Measurements from ENCODE around the gene HOXC13. TPM values are rescaled to one million over a fixed set of nuclear protein-coding genes. Genes with fewer than 3 reads are reported as not detected.

The HOXC13 gene
- total and polyA plus RNA-seq, 2 experiments from 2014 or later, result 0.10 TPM; not detected in 1

DNA sequence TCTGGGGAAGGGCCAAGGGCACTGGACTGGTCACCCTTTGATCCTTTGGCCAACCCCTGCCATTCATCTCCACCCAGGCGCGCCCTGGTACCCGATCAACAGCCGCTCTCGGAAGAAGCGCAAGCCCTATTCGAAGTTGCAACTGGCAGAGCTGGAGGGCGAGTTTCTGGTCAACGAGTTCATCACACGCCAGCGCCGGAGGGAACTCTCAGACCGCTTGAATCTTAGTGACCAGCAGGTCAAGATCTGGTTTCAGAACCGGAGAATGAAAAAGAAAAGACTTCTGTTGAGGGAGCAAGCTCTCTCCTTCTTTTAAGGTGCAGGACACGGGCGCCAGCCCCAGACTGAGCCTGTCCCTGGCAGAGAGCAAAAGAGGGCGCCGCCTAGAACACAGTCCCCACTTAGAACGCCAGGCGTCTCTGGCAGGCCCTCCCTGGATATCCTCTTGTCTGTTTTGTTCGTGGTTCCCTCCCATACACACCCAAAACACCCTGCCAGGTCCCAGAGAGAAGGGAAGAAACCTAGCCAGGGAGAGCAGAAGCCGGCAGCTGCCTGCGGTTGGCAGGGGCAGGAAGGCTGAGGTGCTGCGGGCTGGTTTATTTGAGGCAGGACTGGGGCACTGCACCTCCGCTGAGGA, 17.7 kb downstream of the HOXC13 start (continued):
- TF ChIP-seq CTCF (conservative IDR thresholded peaks at IDR 0.05; ENCODE audit: low read depth in 2 of 2) (no peak), NANOG (IDR thresholded peaks at IDR 0.05; ENCODE audit: borderline replicate concordance) (no peak), EZH2phosphoT487 (IDR thresholded peaks at IDR 0.05; ENCODE audit: unreplicated experiment) (peak; percentile 56)

- no peak overlapping the region; the same call in 2 of the 3 replicates for H3K4me3 Mint-ChIP-seq
- H3K4me1 Mint-ChIP-seq, result peaks cover 24% of the 10 kb centered on the region
- peaks cover 6% of the 10 kb centered on the region for H3K9me3 Mint-ChIP-seq
- Histone ChIP-seq H3K4me3 (no peak overlapping the region), H4K20me1 (replicated peaks; ENCODE audit: insufficient read depth) (peaks cover 48% of the 10 kb centered on the region), H3F3A (replicated peaks; ENCODE audit: low read depth) (peaks cover 49% of the 10 kb centered on the region), H3K4me2 (no peak overlapping the region), H3K27ac (ENCODE audit: low read depth) (no peak overlapping the region), H2AFZ (no peak overlapping the region), H3K27me3 (ENCODE audit: insufficient read depth) (peaks cover 100% of the 10 kb centered on the region), H3K9me2 (ENCODE audit: insufficient read depth) (no peaks in the 10 kb centered on the region), H3K79me2 (replicated peaks; ENCODE audit: insufficient read depth) (no peaks in the 10 kb centered on the region), H3K4me1 (ENCODE audit: insufficient read depth) (peaks cover 11% of the 10 kb centered on the region), H3K36me3 (ENCODE audit: insufficient read depth) (no peaks in the 10 kb centered on the region; the same call in 1 of the 2 replicates)
- DNase-seq (ENCODE audit: low spot score) (no peak), ATAC-seq (no peak)
- peaks cover 98% of the 10 kb centered on the region for H3K27me3 Mint-ChIP-seq (ENCODE audit: insufficient read depth, low read depth, poor library complexity)
- TF ChIP-seq EZH2phosphoT487 (IDR thresholded peaks at IDR 0.05; ENCODE audit: unreplicated experiment), result peak; percentile 25
- no peak for TF ChIP-seq NANOG (IDR thresholded peaks at IDR 0.05; ENCODE audit: borderline replicate concordance)
- peak; percentile 32 for TF ChIP-seq EZH2 (IDR thresholded peaks at IDR 0.05; ENCODE audit: low read depth, unreplicated experiment)
- no peak overlapping the region for H3K27ac Mint-ChIP-seq
- peaks cover 3% of the 10 kb centered on the region; the same call in 1 of the 3 replicates for H3K36me3 Mint-ChIP-seq (ENCODE audit: low read depth)
Measured at GRCh38 chr12:53956914-53957536, 18.4 kb downstream of the HOXC13 start.

- H3K4me2 ChIP-seq, result no peak overlapping the region
- Mint-ChIP-seq H3K9me3 (peaks cover 6% of the 10 kb centered on the region), H3K4me3 (no peak overlapping the region), H3K27me3 (ENCODE audit: insufficient read depth, low read depth, poor library complexity) (peaks cover 98% of the 10 kb centered on the region), H3K36me3 (ENCODE audit: low read depth) (peaks cover 3% of the 10 kb centered on the region; the same call in 1 of the 3 replicates), H3K27ac (no peak overlapping the region), H3K4me1 (peaks cover 23% of the 10 kb centered on the region)
- no peak overlapping the region for H3K27ac ChIP-seq (ENCODE audit: low read depth)
- H3K4me1 ChIP-seq (ENCODE audit: insufficient read depth), result peaks cover 11% of the 10 kb centered on the region
- H4K20me1 ChIP-seq (replicated peaks; ENCODE audit: insufficient read depth), result peaks cover 52% of the 10 kb centered on the region
- H3K4me3 ChIP-seq, result no peak overlapping the region
- ATAC-seq (no peak), DNase-seq (ENCODE audit: low spot score) (no peak)
- H3K9me2 ChIP-seq (ENCODE audit: insufficient read depth), result no peaks in the 10 kb centered on the region
- no peaks in the 10 kb centered on the region for H3K79me2 ChIP-seq (replicated peaks; ENCODE audit: insufficient read depth)
- H3K27me3 ChIP-seq (ENCODE audit: insufficient read depth), result peaks cover 100% of the 10 kb centered on the region
- H3F3A ChIP-seq (replicated peaks; ENCODE audit: low read depth), result peaks cover 49% of the 10 kb centered on the region
- no peak overlapping the region for H2AFZ ChIP-seq
- no peaks in the 10 kb centered on the region; the same call in 1 of the 2 replicates for H3K36me3 ChIP-seq (ENCODE audit: insufficient read depth)
- TF ChIP-seq POLR2AphosphoS5 (IDR thresholded peaks at IDR 0.05; ENCODE audit: low read depth) (no peak), JUNB (IDR thresholded peaks at IDR 0.05; ENCODE audit: unreplicated experiment) (no peak), EZH2phosphoT487 (IDR thresholded peaks at IDR 0.05; ENCODE audit: unreplicated experiment) (no peak), NANOG (IDR thresholded peaks at IDR 0.05; ENCODE audit: borderline replicate concordance) (no peak), EZH2 (IDR thresholded peaks at IDR 0.05; ENCODE audit: low read depth, unreplicated experiment) (no peak), CREB1 (CRISPR knock-in tag; IDR thresholded peaks at IDR 0.05; ENCODE audit: low read depth) (no peak), CTCF (conservative IDR thresholded peaks at IDR 0.05; ENCODE audit: low read depth in 2 of 2) (no peak)
- TF ChIP-seq, protein P1, sequence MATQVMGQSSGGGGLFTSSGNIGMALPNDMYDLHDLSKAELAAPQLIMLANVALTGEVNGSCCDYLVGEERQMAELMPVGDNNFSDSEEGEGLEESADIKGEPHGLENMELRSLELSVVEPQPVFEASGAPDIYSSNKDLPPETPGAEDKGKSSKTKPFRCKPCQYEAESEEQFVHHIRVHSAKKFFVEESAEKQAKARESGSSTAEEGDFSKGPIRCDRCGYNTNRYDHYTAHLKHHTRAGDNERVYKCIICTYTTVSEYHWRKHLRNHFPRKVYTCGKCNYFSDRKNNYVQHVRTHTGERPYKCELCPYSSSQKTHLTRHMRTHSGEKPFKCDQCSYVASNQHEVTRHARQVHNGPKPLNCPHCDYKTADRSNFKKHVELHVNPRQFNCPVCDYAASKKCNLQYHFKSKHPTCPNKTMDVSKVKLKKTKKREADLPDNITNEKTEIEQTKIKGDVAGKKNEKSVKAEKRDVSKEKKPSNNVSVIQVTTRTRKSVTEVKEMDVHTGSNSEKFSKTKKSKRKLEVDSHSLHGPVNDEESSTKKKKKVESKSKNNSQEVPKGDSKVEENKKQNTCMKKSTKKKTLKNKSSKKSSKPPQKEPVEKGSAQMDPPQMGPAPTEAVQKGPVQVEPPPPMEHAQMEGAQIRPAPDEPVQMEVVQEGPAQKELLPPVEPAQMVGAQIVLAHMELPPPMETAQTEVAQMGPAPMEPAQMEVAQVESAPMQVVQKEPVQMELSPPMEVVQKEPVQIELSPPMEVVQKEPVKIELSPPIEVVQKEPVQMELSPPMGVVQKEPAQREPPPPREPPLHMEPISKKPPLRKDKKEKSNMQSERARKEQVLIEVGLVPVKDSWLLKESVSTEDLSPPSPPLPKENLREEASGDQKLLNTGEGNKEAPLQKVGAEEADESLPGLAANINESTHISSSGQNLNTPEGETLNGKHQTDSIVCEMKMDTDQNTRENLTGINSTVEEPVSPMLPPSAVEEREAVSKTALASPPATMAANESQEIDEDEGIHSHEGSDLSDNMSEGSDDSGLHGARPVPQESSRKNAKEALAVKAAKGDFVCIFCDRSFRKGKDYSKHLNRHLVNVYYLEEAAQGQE (IDR thresholded peaks at IDR 0.05; ENCODE audit: unreplicated experiment), result no peak
Measured at GRCh38 chr12:53958128-53958527, 19.5 kb downstream of the HOXC13 start.

Measured in GM23338 (cell line).